ENCODE data around the gene VPS54. TPM values are rescaled to one million over a fixed set of nuclear protein-coding genes. Genes with fewer than 3 reads are reported as not detected.

Gene VPS54
- total RNA-seq, 1 donor from 2014 or later: 16.0 TPM

GRCh38 chr2:64017811-64018700 lies 1.2 kb downstream of the VPS54 start:
- no peak for DNase-seq (ENCODE audit: low spot score)
- intact Hi-C loops (cut with micrococcal nuclease): no loop called here
- Mint-ChIP-seq H3K27me3 (ENCODE audit: low read depth) (no peaks in the 10 kb centered on the region), H3K4me3 (ENCODE audit: low read depth) (peak overlapping the region; percentile 99), H3K36me3 (ENCODE audit: low read depth) (peaks cover 12% of the 10 kb centered on the region), H3K4me1 (ENCODE audit: low read depth) (peaks cover 36% of the 10 kb centered on the region), H3K9me3 (no peaks in the 10 kb centered on the region), H3K27ac (peak overlapping the region; percentile 97)

GRCh38 chr2:64015898-64016297 lies 3.3 kb downstream of the VPS54 start:
- intact Hi-C loops (cut with micrococcal nuclease): no loop called here
- H3K27me3 Mint-ChIP-seq (ENCODE audit: low read depth): no peaks in the 10 kb centered on the region
- DNase-seq (ENCODE audit: low spot score): no peak
- no peak overlapping the region for H3K27ac Mint-ChIP-seq
- H3K4me3 Mint-ChIP-seq (ENCODE audit: low read depth): no peak overlapping the region
- H3K4me1 Mint-ChIP-seq (ENCODE audit: low read depth): peaks cover 40% of the 10 kb centered on the region
- peaks cover 21% of the 10 kb centered on the region for H3K36me3 Mint-ChIP-seq (ENCODE audit: low read depth)
- H3K9me3 Mint-ChIP-seq: no peaks in the 10 kb centered on the region

- no peaks in the 10 kb centered on the region for H3K27me3 Mint-ChIP-seq (ENCODE audit: low read depth)
- H3K27ac Mint-ChIP-seq: no peak overlapping the region
- no peak for DNase-seq (ENCODE audit: low spot score)
- no peaks in the 10 kb centered on the region for H3K9me3 Mint-ChIP-seq
- H3K4me1 Mint-ChIP-seq (ENCODE audit: low read depth): peaks cover 37% of the 10 kb centered on the region
- H3K36me3 Mint-ChIP-seq (ENCODE audit: low read depth): peaks cover 22% of the 10 kb centered on the region
- intact Hi-C loops (cut with micrococcal nuclease): no loop called here
- no peak overlapping the region for H3K4me3 Mint-ChIP-seq (ENCODE audit: low read depth)
These were observed 3.8 kb downstream of the VPS54 start for GRCh38 chr2:64015391-64015790.

GRCh38 chr2:64014628-64015027 lies 4.6 kb downstream of the VPS54 start:
- H3K27me3 Mint-ChIP-seq (ENCODE audit: low read depth): no peaks in the 10 kb centered on the region
- H3K4me3 Mint-ChIP-seq (ENCODE audit: low read depth): no peak overlapping the region
- peaks cover 21% of the 10 kb centered on the region for H3K36me3 Mint-ChIP-seq (ENCODE audit: low read depth)
- peaks cover 29% of the 10 kb centered on the region for H3K4me1 Mint-ChIP-seq (ENCODE audit: low read depth)
- no peak for DNase-seq (ENCODE audit: low spot score)
- H3K27ac Mint-ChIP-seq: no peak overlapping the region
- intact Hi-C loops (cut with micrococcal nuclease): no loop called here
- H3K9me3 Mint-ChIP-seq: no peaks in the 10 kb centered on the region

GRCh38 chr2:64013053-64013452 lies 6.2 kb downstream of the VPS54 start:
- Mint-ChIP-seq H3K27me3 (ENCODE audit: low read depth) (no peaks in the 10 kb centered on the region), H3K4me3 (ENCODE audit: low read depth) (no peak overlapping the region), H3K9me3 (no peaks in the 10 kb centered on the region), H3K27ac (no peak overlapping the region), H3K36me3 (ENCODE audit: low read depth) (peaks cover 21% of the 10 kb centered on the region), H3K4me1 (ENCODE audit: low read depth) (peaks cover 25% of the 10 kb centered on the region)
- no peak for DNase-seq (ENCODE audit: low spot score)
- intact Hi-C loops (cut with micrococcal nuclease): no loop called here

GRCh38 chr2:64012115-64012514 lies 7.1 kb downstream of the VPS54 start:
- H3K9me3 Mint-ChIP-seq: no peaks in the 10 kb centered on the region
- no peaks in the 10 kb centered on the region for H3K27me3 Mint-ChIP-seq (ENCODE audit: low read depth)
- no peak for DNase-seq (ENCODE audit: low spot score)
- H3K36me3 Mint-ChIP-seq (ENCODE audit: low read depth): peaks cover 30% of the 10 kb centered on the region
- H3K27ac Mint-ChIP-seq: no peak overlapping the region
- peaks cover 26% of the 10 kb centered on the region for H3K4me1 Mint-ChIP-seq (ENCODE audit: low read depth)
- intact Hi-C loops (cut with micrococcal nuclease): no loop called here
- H3K4me3 Mint-ChIP-seq (ENCODE audit: low read depth): no peak overlapping the region

- H3K27me3 Mint-ChIP-seq (ENCODE audit: low read depth): no peaks in the 10 kb centered on the region
- H3K4me1 Mint-ChIP-seq (ENCODE audit: low read depth): peaks cover 20% of the 10 kb centered on the region
- H3K4me3 Mint-ChIP-seq (ENCODE audit: low read depth): no peak overlapping the region
- H3K9me3 Mint-ChIP-seq: no peaks in the 10 kb centered on the region
- no peak for DNase-seq (ENCODE audit: low spot score)
- intact Hi-C loops (cut with micrococcal nuclease): no loop called here
- H3K36me3 Mint-ChIP-seq (ENCODE audit: low read depth): peaks cover 39% of the 10 kb centered on the region
- H3K27ac Mint-ChIP-seq: no peak overlapping the region
These were observed 10.7 kb downstream of the VPS54 start for GRCh38 chr2:64008434-64009009.

GRCh38 chr2:64007924-64008323 lies 11.3 kb downstream of the VPS54 start:
- H3K4me3 Mint-ChIP-seq (ENCODE audit: low read depth): no peak overlapping the region
- peaks cover 40% of the 10 kb centered on the region for H3K36me3 Mint-ChIP-seq (ENCODE audit: low read depth)
- no peaks in the 10 kb centered on the region for H3K9me3 Mint-ChIP-seq
- no peak overlapping the region for H3K27ac Mint-ChIP-seq
- DNase-seq (ENCODE audit: low spot score): no peak
- peaks cover 21% of the 10 kb centered on the region for H3K4me1 Mint-ChIP-seq (ENCODE audit: low read depth)
- H3K27me3 Mint-ChIP-seq (ENCODE audit: low read depth): no peaks in the 10 kb centered on the region
- intact Hi-C loops (cut with micrococcal nuclease): no loop called here

- H3K9me3 Mint-ChIP-seq: no peaks in the 10 kb centered on the region
- H3K27me3 Mint-ChIP-seq (ENCODE audit: low read depth): no peaks in the 10 kb centered on the region
- H3K4me3 Mint-ChIP-seq (ENCODE audit: low read depth): no peak overlapping the region
- no peak overlapping the region for H3K27ac Mint-ChIP-seq
- DNase-seq (ENCODE audit: low spot score): no peak
- H3K4me1 Mint-ChIP-seq (ENCODE audit: low read depth): peaks cover 17% of the 10 kb centered on the region
- peaks cover 48% of the 10 kb centered on the region for H3K36me3 Mint-ChIP-seq (ENCODE audit: low read depth)
- intact Hi-C loops (cut with micrococcal nuclease): no loop called here
These were observed 13.4 kb downstream of the VPS54 start for GRCh38 chr2:64005707-64006356.

- H3K36me3 Mint-ChIP-seq (ENCODE audit: low read depth): peaks cover 58% of the 10 kb centered on the region
- intact Hi-C loops (cut with micrococcal nuclease): no loop called here
- peaks cover 16% of the 10 kb centered on the region for H3K4me1 Mint-ChIP-seq (ENCODE audit: low read depth)
- H3K4me3 Mint-ChIP-seq (ENCODE audit: low read depth): no peak overlapping the region
- DNase-seq (ENCODE audit: low spot score): no peak
- no peak overlapping the region for H3K27ac Mint-ChIP-seq
- peaks cover 12% of the 10 kb centered on the region for H3K9me3 Mint-ChIP-seq
- no peaks in the 10 kb centered on the region for H3K27me3 Mint-ChIP-seq (ENCODE audit: low read depth)
These were observed 16.0 kb downstream of the VPS54 start for GRCh38 chr2:64003239-64003638.

- intact Hi-C loops (cut with micrococcal nuclease): no loop called here
- Mint-ChIP-seq H3K4me1 (ENCODE audit: low read depth) (peaks cover 7% of the 10 kb centered on the region), H3K4me3 (ENCODE audit: low read depth) (no peak overlapping the region), H3K27me3 (ENCODE audit: low read depth) (no peaks in the 10 kb centered on the region), H3K27ac (no peak overlapping the region), H3K36me3 (ENCODE audit: low read depth) (peaks cover 53% of the 10 kb centered on the region), H3K9me3 (peaks cover 28% of the 10 kb centered on the region)
- no peak for DNase-seq (ENCODE audit: low spot score)
These were observed 17.7 kb downstream of the VPS54 start for GRCh38 chr2:64001382-64002101.

- DNase-seq (ENCODE audit: low spot score): no peak
- peaks cover 28% of the 10 kb centered on the region for H3K9me3 Mint-ChIP-seq
- intact Hi-C loops (cut with micrococcal nuclease): no loop called here
- peaks cover 7% of the 10 kb centered on the region for H3K4me1 Mint-ChIP-seq (ENCODE audit: low read depth)
- no peak overlapping the region for H3K27ac Mint-ChIP-seq
- no peaks in the 10 kb centered on the region for H3K27me3 Mint-ChIP-seq (ENCODE audit: low read depth)
- H3K4me3 Mint-ChIP-seq (ENCODE audit: low read depth): no peak overlapping the region
- peaks cover 48% of the 10 kb centered on the region for H3K36me3 Mint-ChIP-seq (ENCODE audit: low read depth)
These were observed 18.4 kb downstream of the VPS54 start for GRCh38 chr2:64000630-64001381.
